Spleen (tissue), 11 donors: ENCODE measurements around the gene DCPS. TPM values are rescaled to one million over a fixed set of nuclear protein-coding genes. Genes with fewer than 3 reads are reported as not detected.

Source experiments
- DNase-seq: peaks from one replicate; pipeline ENCODE4 v3.0.0-alpha.2; 2020
- H3K27ac ChIP-seq, 8 donors: fragments of 200-600 bp; sonication (generic) in 7 of 8; 1 replicate in 4 of 8; 2 replicates in 4 of 8; pipeline versions ENCODE4 v1.5.0 to v1.8.0; 2016 to 2021; ENCODE audit warnings: inconsistent platforms in 4 of 8, mild to moderate bottlenecking in 4 of 8, moderate library complexity in 1 of 8
- H3K27me3 ChIP-seq, 7 donors: fragments of 200-600 bp; sonication (generic) in 6 of 7; replicated peaks in 1 of 7; 1 replicate in 4 of 7; 2 replicates in 3 of 7; pipeline versions ENCODE4 v1.5.0 to v1.8.0; 2016 to 2021; ENCODE audit warnings: inconsistent platforms in 3 of 7, mild to moderate bottlenecking in 1 of 7
- H3K36me3 ChIP-seq, 6 donors: fragments of 200-600 bp; sonication (generic) in 5 of 6; 1 replicate in 4 of 6; 2 replicates in 2 of 6; pipeline versions ENCODE4 v1.5.0 to v1.8.0; 2016 to 2021; ENCODE audit warnings: inconsistent platforms in 2 of 6
- H3K4me1 ChIP-seq, 6 donors: fragments of 200-600 bp; sonication (generic) in 5 of 6; 1 replicate in 3 of 6; 2 replicates in 3 of 6; pipeline versions ENCODE4 v1.5.0 to v1.8.0; 2016 to 2021; ENCODE audit warnings: inconsistent platforms in 3 of 6
- H3K4me3 ChIP-seq, 8 donors: fragments of 200-600 bp; sonication (generic) in 7 of 8; 1 replicate in 4 of 8; 2 replicates in 4 of 8; pipeline versions ENCODE4 v1.5.0 to v1.8.0; 2016 to 2021; ENCODE audit warnings: inconsistent platforms in 4 of 8, mild to moderate bottlenecking in 4 of 8, moderate library complexity in 2 of 8
- H3K9me3 ChIP-seq, 8 donors: fragments of 200-600 bp; sonication (generic) in 7 of 8; 1 replicate in 4 of 8; 2 replicates in 4 of 8; pipeline versions ENCODE4 v1.5.0 to v1.8.0; 2016 to 2021; ENCODE audit warnings: inconsistent platforms in 4 of 8
- POLR2A ChIP-seq, 3 donors: fragments of 450-650 bp; IDR thresholded peaks; one replicate each; pipeline ENCODE4 v1.5.1; 2017; ENCODE audit warnings: antibody characterized with exemption in 3 of 3, mild to moderate bottlenecking in 1 of 3
- POLR2AphosphoS5 ChIP-seq, 3 donors: sonication (generic); formaldehyde crosslinking; IDR thresholded peaks; one replicate each; pipeline ENCODE4 v1.5.1; 2017; ENCODE audit warnings: antibody characterized with exemption in 3 of 3
- WGBS, 5 donors: extraction: QIAGEN DNeasy Blood & Tissue Kit in 3 of 5; methylation state at CpG; one replicate each; pipeline versions ENCODE4 v1.1.5 to v1.1.7; 2013 to 2018; 5-methylcytosine and 5-hydroxymethylcytosine counted together
- intact Hi-C: fragments of 100-400 bp; cut with DNase I; formaldehyde crosslinking; loops from one replicate; pipeline ENCODE4 v1.15.0; 2023; ENCODE audit warnings: low total_unique reads
- polyA plus RNA-seq, 3 donors: library from polyadenylated mRNA; stranded (reverse); fragments of 200-250 nt; gene quantifications; one replicate each; pipeline ENCODE4 v1.2.1, GENCODE V29; 2013
- total RNA-seq, 7 donors: library from RNA; depleted of rRNA in 3 of 7; stranded (reverse); fragments of >200 nt in 3 of 7; fragmentation: NEBNext Ultra II Directional in 4 of 7; extraction: Animal tissue kit (Norgen Biotek cat#: 25700) in 4 of 7; gene quantifications; one replicate each; pipeline versions ENCODE4 v1.1.0 to v1.2.1, GENCODE V29; 2016 to 2021
- TF ChIP-seq, protein P1 (sequence below), 11 experiments: fragments of 200-600 bp in 7 of 11; fragments of 450-650 bp in 4 of 11; sonication (generic) in 4 of 11; IDR thresholded peaks in 8 of 11; conservative IDR thresholded peaks in 3 of 11; 1 replicate in 7 of 11; 2 replicates in 4 of 11; pipeline versions ENCODE4 v1.4.0 to v1.8.0; 2016 to 2021; ENCODE audit warnings: antibody characterized with exemption in 11 of 11, inconsistent platforms in 4 of 11, mild to moderate bottlenecking in 1 of 11
- donor health status: healthy with polysubstance abuse.
- donor health status: DM: no; HTN: no; CAD: no; lungs with moderate emphysema.
- donor health status: DM: no; HTN: no; CAD: no.
- donor health status: Bipolar disorder and iron deficiency.
- donor health status: healthy.
- donor health status: DM: no; HTN: no; CAD: no.
- donor health status: DM: yes; HTN: yes; CAD: no.

The DCPS gene
- total and polyA plus RNA-seq, 10 donors = 17.4 to 35.2 (median 22.7) TPM

DNA sequence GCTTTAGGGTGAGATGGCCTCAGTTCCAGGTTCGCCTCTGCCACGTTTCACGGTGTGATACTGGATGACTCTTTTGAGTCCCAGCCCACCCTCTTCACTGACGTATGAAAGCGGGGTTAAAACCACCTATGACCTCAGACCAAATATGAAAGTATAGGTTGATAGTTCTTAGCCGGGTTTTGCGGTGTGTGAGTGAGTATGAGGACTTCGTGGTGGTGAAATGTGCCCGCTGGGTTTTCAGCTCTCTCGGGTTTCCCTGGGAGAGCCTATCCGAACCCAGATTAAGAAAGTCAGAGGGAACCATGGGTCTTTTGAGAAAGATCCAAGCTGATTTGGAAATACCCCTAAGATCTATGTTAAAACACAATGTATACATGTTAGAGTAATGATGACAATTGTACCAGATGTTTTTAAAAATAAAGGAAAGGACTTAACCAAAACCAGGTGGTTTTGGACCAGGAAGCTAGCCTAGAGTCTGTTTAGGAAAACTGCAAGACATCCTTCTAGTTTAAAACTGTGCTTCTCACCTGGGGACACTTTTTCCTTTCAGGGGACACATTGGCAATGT, 25.9 kb downstream of the DCPS start:
- Histone ChIP-seq H3K27me3 (no peaks in the 10 kb centered on the region), H3K27ac (peak overlapping the region in 6 of 8 donors; percentile 12 to 65 (median 46)), H3K36me3 (peaks cover 0 to 64% (median 16%) of the 10 kb centered on the region in 6 donors), H3K9me3 (no peaks in the 10 kb centered on the region), H3K4me3 (no peak overlapping the region), H3K4me1 (peaks cover 3 to 70% (median 22%) of the 10 kb centered on the region in 6 donors)
- intact Hi-C loops = loop anchor here (10.0 kb wide), 1 partner anchor 95 kb away; no protein-coding TSS in a partner anchor
- DNase-seq = no peak
- TF ChIP-seq POLR2AphosphoS5 (IDR thresholded peaks at IDR 0.05) = no peak
- WGBS, 5 donors = 85 to 89% (median 86%) methylated on average over 11 of the region's 11 CpGs

DNA sequence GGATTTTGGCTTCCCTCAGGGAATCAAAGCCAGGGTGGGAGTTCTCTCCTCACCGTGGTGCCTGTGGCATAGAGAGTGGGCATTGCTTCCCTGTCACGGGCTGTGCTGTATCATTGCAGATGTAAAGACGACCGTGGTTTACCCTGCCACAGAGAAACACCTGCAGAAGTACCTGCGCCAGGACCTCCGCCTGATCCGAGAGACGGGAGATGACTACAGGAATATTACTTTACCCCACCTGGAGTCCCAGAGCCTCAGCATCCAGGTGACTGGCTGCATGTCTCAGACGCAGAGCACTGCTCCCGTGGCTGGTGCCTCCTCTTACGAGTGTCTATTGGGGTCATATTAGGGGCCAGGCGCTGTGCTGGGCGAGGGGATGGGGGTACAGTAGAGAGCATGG, 27.4 kb downstream of the DCPS start:
- no peaks in the 10 kb centered on the region for H3K9me3 ChIP-seq
- TF ChIP-seq POLR2AphosphoS5 (IDR thresholded peaks at IDR 0.05) (no peak), POLR2A (IDR thresholded peaks at IDR 0.05) (no peak)
- TF ChIP-seq, protein P1, sequence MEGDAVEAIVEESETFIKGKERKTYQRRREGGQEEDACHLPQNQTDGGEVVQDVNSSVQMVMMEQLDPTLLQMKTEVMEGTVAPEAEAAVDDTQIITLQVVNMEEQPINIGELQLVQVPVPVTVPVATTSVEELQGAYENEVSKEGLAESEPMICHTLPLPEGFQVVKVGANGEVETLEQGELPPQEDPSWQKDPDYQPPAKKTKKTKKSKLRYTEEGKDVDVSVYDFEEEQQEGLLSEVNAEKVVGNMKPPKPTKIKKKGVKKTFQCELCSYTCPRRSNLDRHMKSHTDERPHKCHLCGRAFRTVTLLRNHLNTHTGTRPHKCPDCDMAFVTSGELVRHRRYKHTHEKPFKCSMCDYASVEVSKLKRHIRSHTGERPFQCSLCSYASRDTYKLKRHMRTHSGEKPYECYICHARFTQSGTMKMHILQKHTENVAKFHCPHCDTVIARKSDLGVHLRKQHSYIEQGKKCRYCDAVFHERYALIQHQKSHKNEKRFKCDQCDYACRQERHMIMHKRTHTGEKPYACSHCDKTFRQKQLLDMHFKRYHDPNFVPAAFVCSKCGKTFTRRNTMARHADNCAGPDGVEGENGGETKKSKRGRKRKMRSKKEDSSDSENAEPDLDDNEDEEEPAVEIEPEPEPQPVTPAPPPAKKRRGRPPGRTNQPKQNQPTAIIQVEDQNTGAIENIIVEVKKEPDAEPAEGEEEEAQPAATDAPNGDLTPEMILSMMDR (IDR thresholded peaks at IDR 0.05 in 8 of 11, conservative IDR thresholded peaks at IDR 0.05 in 3 of 11) = no peak
- intact Hi-C loops = no loop called here

DNA sequence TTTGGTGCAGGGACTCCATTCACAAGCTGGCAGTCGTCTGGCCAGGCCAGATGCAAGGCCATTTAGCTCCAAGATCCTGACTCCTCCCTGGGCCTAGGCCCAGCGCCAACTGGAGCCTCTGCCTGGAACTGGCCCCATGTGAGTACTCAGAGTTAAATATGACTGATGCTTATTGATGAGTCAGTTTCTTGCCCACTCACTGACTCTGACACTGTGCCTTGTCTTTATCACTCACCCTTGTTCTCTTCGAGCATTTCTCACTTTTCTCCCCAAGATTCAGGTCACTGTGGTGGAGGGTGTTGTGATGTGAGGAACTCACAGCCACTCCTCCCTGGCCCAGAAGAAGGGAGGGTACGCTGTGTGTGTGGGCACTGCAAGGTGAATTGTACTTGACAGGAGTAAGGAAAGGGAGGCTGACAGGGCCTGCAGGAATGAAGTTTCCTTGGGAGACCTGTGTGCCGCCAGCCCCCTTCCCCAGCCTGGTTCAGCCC, 28.4 kb downstream of the DCPS start:
- peaks cover 12 to 95% (median 45%) of the 10 kb centered on the region in 6 donors for H3K4me1 ChIP-seq
- H3K4me3 ChIP-seq = no peak overlapping the region
- intact Hi-C loops = no loop called here
- DNase-seq = peak; percentile 74
- TF ChIP-seq POLR2AphosphoS5 (IDR thresholded peaks at IDR 0.05) (peak; percentile 43 to 68 (median 53)), POLR2A (IDR thresholded peaks at IDR 0.05) (no peak)
- 64 to 77% (median 76%) methylated on average over 4 to 5 of the region's 5 CpGs for WGBS, 5 donors
- no peaks in the 10 kb centered on the region for H3K9me3 ChIP-seq
- peaks cover 0 to 80% (median 16%) of the 10 kb centered on the region in 6 donors for H3K36me3 ChIP-seq
- H3K27me3 ChIP-seq = no peaks in the 10 kb centered on the region
- peak overlapping the region in 7 of 8 donors; percentile 6 to 73 (median 44) for H3K27ac ChIP-seq

More for the DNA sequence above, 27.4 kb downstream of the DCPS start:
- peak; percentile 72 for DNase-seq
- WGBS, 5 donors = 90 to 97% (median 96%) methylated on average over 9 to 13 of the region's 13 CpGs
- peak overlapping the region in 4 of 8 donors; percentile 6 to 73 (median 66) for H3K27ac ChIP-seq
- H3K4me1 ChIP-seq = peaks cover 3 to 86% (median 35%) of the 10 kb centered on the region in 6 donors
- H3K4me3 ChIP-seq = no peak overlapping the region
- no peaks in the 10 kb centered on the region for H3K27me3 ChIP-seq
- peaks cover 0 to 75% (median 16%) of the 10 kb centered on the region in 6 donors for H3K36me3 ChIP-seq

DNA sequence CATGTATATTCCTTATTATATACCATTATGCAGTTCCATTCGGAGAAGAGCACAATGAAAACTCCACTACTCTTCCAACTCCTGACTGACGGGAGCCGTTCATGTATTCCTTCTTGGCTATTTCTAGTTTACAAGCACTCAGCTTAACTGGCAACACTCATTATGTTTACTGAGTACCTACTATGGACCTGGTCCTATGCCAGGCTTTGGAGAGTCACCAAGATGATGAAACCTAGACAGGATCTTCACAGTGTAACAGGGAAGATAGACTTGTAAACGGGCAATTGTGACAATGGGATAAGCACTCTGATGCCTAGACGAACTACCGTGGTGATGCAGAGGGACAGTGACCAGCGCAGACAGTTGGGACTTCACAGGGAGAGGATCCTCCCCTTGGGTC, 29.3 kb downstream of the DCPS start:
- H3K9me3 ChIP-seq = no peaks in the 10 kb centered on the region
- intact Hi-C loops = no loop called here
- H3K27me3 ChIP-seq = no peaks in the 10 kb centered on the region
- no peak overlapping the region for H3K4me3 ChIP-seq
- no peak for DNase-seq
- H3K27ac ChIP-seq = peak overlapping the region in 2 of 8 donors; percentile 60 to 73
- no peak for TF ChIP-seq POLR2A (IDR thresholded peaks at IDR 0.05)
- TF ChIP-seq, protein P1 (IDR thresholded peaks at IDR 0.05 in 8 of 11, conservative IDR thresholded peaks at IDR 0.05 in 3 of 11) = no peak
- no peak for TF ChIP-seq POLR2AphosphoS5 (IDR thresholded peaks at IDR 0.05)
- H3K4me1 ChIP-seq = peaks cover 15 to 96% (median 46%) of the 10 kb centered on the region in 6 donors
- peaks cover 0 to 80% (median 16%) of the 10 kb centered on the region in 6 donors for H3K36me3 ChIP-seq
- WGBS, 5 donors = 88 to 95% (median 93%) methylated on average over 7 of the region's 7 CpGs
